CD4-positive, alpha-beta T cell (primary cell): Measurements from ENCODE around the gene PGC. TPM values are rescaled to one million over a fixed set of nuclear protein-coding genes. Genes with fewer than 3 reads are reported as not detected.

Experiments
- ATAC-seq: fragments of 200-7000 bp; cut with Tn5 transposase; one replicate; pipeline ENCODE4 v1.10.0; 2022; ENCODE audit warnings: mild to moderate bottlenecking; ENCODE audit not compliant: poor library complexity
- CTCF ChIA-PET: fragments of 350-600 bp; sonication (Branson Sonifier 250); formaldehyde crosslinking; loops from one replicate; lab custom pipeline; 2021; ENCODE audit warnings: antibody characterized with exemption, inconsistent platforms; lab: Charles Lee
- POLR2A ChIA-PET: fragments of 350-600 bp; sonication (Branson Sonifier 250); formaldehyde crosslinking; loops from one replicate; lab custom pipeline; 2021; ENCODE audit warnings: antibody characterized with exemption, inconsistent platforms; lab: Charles Lee
- DNase-seq, 14 experiments: peaks; one replicate each; pipeline ENCODE4 v3.0.0-alpha.2; 2013 to 2020; ENCODE audit warnings: mixed read lengths in 2 of 14
- H3K27ac ChIP-seq, 2 donors: one replicate each; pipeline versions ENCODE4 v1.5.1 to v1.7.0; 2013; ENCODE audit warnings: low read length in 2 of 2, low read depth in 1 of 2, mild to moderate bottlenecking in 1 of 2
- H3K27me3 ChIP-seq, 2 experiments: 1 replicate in 1 of 2; 2 replicates in 1 of 2; pipeline versions ENCODE4 v1.6.1 to v1.7.0; 2013; ENCODE audit warnings: low read length in 2 of 2, control low read depth in 1 of 2, mild to moderate bottlenecking in 1 of 2, moderate library complexity in 1 of 2; ENCODE audit not compliant: insufficient read depth in 2 of 2, control insufficient read depth in 1 of 2
- H3K36me3 ChIP-seq: one replicate; pipeline ENCODE4 v1.6.1; 2013; ENCODE audit warnings: low read length, control low read depth; ENCODE audit not compliant: insufficient read depth
- H3K4me1 ChIP-seq: one replicate; pipeline ENCODE4 v1.6.1; 2013; ENCODE audit warnings: low read length, control low read depth; ENCODE audit not compliant: insufficient read depth
- H3K4me3 ChIP-seq: one replicate; pipeline ENCODE4 v1.5.1; 2013; ENCODE audit warnings: mild to moderate bottlenecking, low read length, moderate library complexity
- H3K9me3 ChIP-seq, 2 experiments: 1 replicate in 1 of 2; 2 replicates in 1 of 2; pipeline versions ENCODE4 v1.6.1 to v1.7.0; 2013; ENCODE audit warnings: low read length in 2 of 2, mild to moderate bottlenecking in 2 of 2, control low read depth in 1 of 2, moderate library complexity in 1 of 2; ENCODE audit not compliant: control insufficient read depth in 1 of 2, insufficient read depth in 1 of 2
- H3K27ac Mint-ChIP-seq: one replicate; pipeline ENCODE4 v1.8.0; 2020; ENCODE audit warnings: mixed read lengths
- H3K27me3 Mint-ChIP-seq: one replicate; pipeline ENCODE4 v1.8.0; 2021; ENCODE audit warnings: mixed read lengths
- H3K36me3 Mint-ChIP-seq: one replicate; pipeline ENCODE4 v1.8.0; 2021; ENCODE audit warnings: low read depth, mixed read lengths
- H3K4me1 Mint-ChIP-seq: one replicate; pipeline ENCODE4 v1.8.0; 2021; ENCODE audit warnings: low read depth, mixed read lengths
- H3K4me3 Mint-ChIP-seq: one replicate; pipeline ENCODE4 v1.8.0; 2020; ENCODE audit warnings: mild to moderate bottlenecking, mixed read lengths
- H3K9me3 Mint-ChIP-seq: one replicate; pipeline ENCODE4 v1.8.0; 2020; ENCODE audit warnings: mixed read lengths
- CTCF ChIP-seq: fragments of 200-600 bp; IDR thresholded peaks from one replicate; pipeline ENCODE4 v1.8.0; 2022; ENCODE audit warnings: antibody characterized with exemption, mild to moderate bottlenecking
- intact Hi-C, 2 experiments: fragments of 100-400 bp; cut with DNase I in 1 of 2; cut with micrococcal nuclease in 1 of 2; formaldehyde crosslinking; loops; one replicate each; pipeline versions ENCODE4 v1.15.1 to v1.9.0; 2023 to 2025; cut with DNase I, micrococcal nuclease
- total RNA-seq, 174 experiments: library from RNA in 2 of 174; stranded (reverse) in 2 of 174; gene quantifications; one replicate each; pipeline ENCODE4 v1.2.3 and lab custom pipeline; 2021 to 2026

The PGC gene
- total RNA-seq, 2 experiments from 2014 or later = not detected

GRCh38 chr6:41709375-41709774 is 37.8 kb downstream of the PGC start:
- no peak overlapping the region for H3K27ac Mint-ChIP-seq
- DNase-seq (no peak), ATAC-seq (no peak)
- H3K4me1 Mint-ChIP-seq = peaks cover 35% of the 10 kb centered on the region
- Histone ChIP-seq H3K27ac (no peak overlapping the region), H3K36me3 (no peaks in the 10 kb centered on the region), H3K4me1 (peaks cover 41% of the 10 kb centered on the region), H3K9me3 (no peaks in the 10 kb centered on the region), H3K4me3 (no peak overlapping the region), H3K27me3 (no peaks in the 10 kb centered on the region)
- no peaks in the 10 kb centered on the region for H3K36me3 Mint-ChIP-seq
- no peaks in the 10 kb centered on the region for H3K27me3 Mint-ChIP-seq
- no peaks in the 10 kb centered on the region for H3K9me3 Mint-ChIP-seq
- TF ChIP-seq CTCF = no peak
- no peak overlapping the region for H3K4me3 Mint-ChIP-seq
- ChIA-PET POLR2A (no interaction called here), CTCF (no interaction called here)
- intact Hi-C loops = no loop called here

DNA sequence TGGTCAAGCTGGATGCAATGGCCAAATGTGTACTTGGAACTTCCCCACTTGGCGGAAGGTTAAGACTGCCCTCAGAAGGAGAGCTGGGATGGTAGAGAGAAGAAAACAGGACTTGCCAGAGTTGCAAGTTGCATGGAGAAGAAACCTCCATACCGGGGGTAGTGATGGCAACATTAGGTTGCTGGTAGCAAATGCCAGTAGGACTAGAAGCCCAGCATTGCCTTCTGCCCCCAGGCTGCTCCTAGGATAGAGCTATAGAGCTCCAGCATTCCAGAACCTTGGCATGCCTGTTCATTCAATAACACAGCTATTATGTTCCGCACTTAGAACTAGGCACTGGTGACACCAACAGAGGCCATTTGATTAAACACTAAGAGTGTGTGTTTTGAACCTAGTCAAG is 38.3 kb downstream of the PGC start:
- TF ChIP-seq CTCF = no peak
- no peaks in the 10 kb centered on the region for H3K36me3 ChIP-seq
- H3K4me1 Mint-ChIP-seq = peaks cover 36% of the 10 kb centered on the region
- ChIA-PET CTCF (no interaction called here), POLR2A (no interaction called here)
- no peak overlapping the region for H3K27ac Mint-ChIP-seq
- no peaks in the 10 kb centered on the region for H3K27me3 ChIP-seq
- intact Hi-C loops = no loop called here
- no peak overlapping the region for H3K4me3 ChIP-seq
- H3K9me3 Mint-ChIP-seq = no peaks in the 10 kb centered on the region
- no peaks in the 10 kb centered on the region for H3K27me3 Mint-ChIP-seq
- no peaks in the 10 kb centered on the region for H3K9me3 ChIP-seq
- peaks cover 41% of the 10 kb centered on the region for H3K4me1 ChIP-seq
- no peak for DNase-seq
- no peak overlapping the region for H3K27ac ChIP-seq
- H3K36me3 Mint-ChIP-seq = no peaks in the 10 kb centered on the region
- H3K4me3 Mint-ChIP-seq = no peak overlapping the region
- no peak for ATAC-seq

- Mint-ChIP-seq H3K27ac (peak overlapping the region; percentile 64), H3K4me3 (peak overlapping the region; percentile 54), H3K27me3 (no peaks in the 10 kb centered on the region), H3K9me3 (no peaks in the 10 kb centered on the region), H3K4me1 (peaks cover 38% of the 10 kb centered on the region), H3K36me3 (no peaks in the 10 kb centered on the region)
- peaks cover 41% of the 10 kb centered on the region for H3K4me1 ChIP-seq
- peak overlapping the region; percentile 21 for H3K4me3 ChIP-seq
- intact Hi-C loops = loop anchor here in 1 of 2 experiments (2.0 kb wide), 1 partner anchor 23 kb away; no protein-coding TSS in a partner anchor
- no peak for TF ChIP-seq CTCF
- CTCF ChIA-PET = interaction anchor here (1.1 kb wide), 1 partner anchor 27 kb away, joined by 3 read pairs; the partner anchor contains the start of gene TFEB
- ATAC-seq (peak; percentile 89), DNase-seq (peak in 11 of 14 experiments; percentile 7 to 76 (median 27))
- POLR2A ChIA-PET = interaction anchor here (0.9 kb wide), 1 partner anchor 25 kb away, joined by 3 read pairs; no protein-coding TSS in a partner anchor
- H3K36me3 ChIP-seq = peaks cover 5% of the 10 kb centered on the region
- peak overlapping the region in 1 of 2 donors; percentile 3 for H3K27ac ChIP-seq
- H3K27me3 ChIP-seq = no peaks in the 10 kb centered on the region
- no peaks in the 10 kb centered on the region for H3K9me3 ChIP-seq
These were observed 39.5 kb downstream of the PGC start for GRCh38 chr6:41707565-41708200.
